LNCaP clone FGC (cell line): ENCODE results near the gene RFNG.
"Not testable (repeated sequence)": the region's sequence is repeated elsewhere in the genome, so short reads cannot be mapped to it uniquely, and the experiment has no call there.

Experiments used
- DNase-seq: peaks from one replicate; pipeline ENCODE4 v3.0.0-alpha.2; 2011; ENCODE audit warnings: low read depth
- H3K4me3 ChIP-seq: 2 replicates; pipeline ENCODE4 v1.5.1; 2011; ENCODE audit warnings: mild to moderate bottlenecking, low read depth, low read length, control low read depth
- CTCF ChIP-seq: IDR thresholded peaks from 2 replicates; pipeline ENCODE4 v1.5.1; 2012; ENCODE audit warnings: mild to moderate bottlenecking; ENCODE audit not compliant: control insufficient read depth, insufficient read depth; ENCODE audit errors: extremely low read depth

RFNG gene

GRCh38 chr17:82043507-82043906, 8.1 kb downstream of the RFNG start:
- no peak overlapping the region for H3K4me3 ChIP-seq
- TF ChIP-seq CTCF = no peak
- DNase-seq = no peak

GRCh38 chr17:82042649-82043048, 9.0 kb downstream of the RFNG start:
- H3K4me3 ChIP-seq = no peak overlapping the region
- no peak for DNase-seq
- no peak for TF ChIP-seq CTCF

GRCh38 chr17:82041144-82041814, 10.3 kb downstream of the RFNG start:
- DNase-seq = no peak
- no peak overlapping the region for H3K4me3 ChIP-seq
- no peak for TF ChIP-seq CTCF

- no peak overlapping the region for H3K4me3 ChIP-seq
- no peak for TF ChIP-seq CTCF
- no peak for DNase-seq
Observed at GRCh38 chr17:82039695-82040299, 11.8 kb downstream of the RFNG start.

- DNase-seq, H3K4me3 ChIP-seq: not testable (repeated sequence)
Observed at GRCh38 chr17:82038796-82039409, 12.7 kb downstream of the RFNG start.

GRCh38 chr17:82037889-82038195, 13.8 kb downstream of the RFNG start:
- DNase-seq = no peak
- H3K4me3 ChIP-seq = peak overlapping the region; percentile 87
- TF ChIP-seq CTCF = no peak

- TF ChIP-seq CTCF = peak; percentile 91
- DNase-seq = peak; percentile 87
Observed at GRCh38 chr17:82037092-82037888, 14.3 kb downstream of the RFNG start, which contains the start of gene DCXR. Gene DCXR, minus strand, starts transcription at chr17:82037697. Its CDS starts 15 bp downstream, at chr17:82037682.

More at GRCh38 chr17:82037092-82037888, 14.3 kb downstream of the RFNG start, which contains the start of gene DCXR:
- H3K4me3 ChIP-seq = peak within 1 kb of the TSS; percentile 87
